Measurements from ENCODE around the gene TRIP12. TPM values are rescaled to one million over a fixed set of nuclear protein-coding genes. Genes with fewer than 3 reads are reported as not detected.

TRIP12 gene
- total RNA-seq, 1 experiment from 2014 or later, result 175 TPM

GRCh38 chr2:229777716-229778115, 144.1 kb downstream of the TRIP12 start:
- Histone ChIP-seq H3K9ac (ENCODE audit: low read length) (no peak overlapping the region), H2AFZ (ENCODE audit: low read depth, low read length, poor library complexity, severe bottlenecking) (no peak overlapping the region), H3K4me3 (replicated peaks in 1 of 2; ENCODE audit: low read depth in 1 of 2, low read length in 2 of 2) (no peak overlapping the region), H3K27ac (ENCODE audit: low read depth, low read length) (no peak overlapping the region), H3K27me3 (ENCODE audit: insufficient read depth, low read length) (no peaks in the 10 kb centered on the region), H3K9me2 (ENCODE audit: insufficient read depth) (no peaks in the 10 kb centered on the region), H3K9me3 (ENCODE audit: control insufficient read depth in 1 of 2, insufficient read depth in 1 of 2, low read depth in 1 of 2, low read length in 2 of 2) (no peaks in the 10 kb centered on the region), H4K20me1 (ENCODE audit: insufficient read depth) (peaks cover 8% of the 10 kb centered on the region; the same call in 1 of the 2 replicates), H3K79me2 (ENCODE audit: insufficient read depth, low read length) (peaks cover 5% of the 10 kb centered on the region; the same call in 1 of the 2 replicates), H3K4me2 (ENCODE audit: low read length) (no peak overlapping the region), H3K36me3 (ENCODE audit: control insufficient read depth in 1 of 2, insufficient read depth in 2 of 2, low read length in 2 of 2) (peaks cover 8 to 26% of the 10 kb centered on the region in 2 experiments; a peak in 3 of 4 replicates), H3K4me1 (ENCODE audit: control insufficient read depth in 1 of 2, insufficient read depth in 2 of 2, low read length in 2 of 2) (peaks cover 2 to 8% of the 10 kb centered on the region in 2 experiments; a peak in 2 of 4 replicates)
- intact Hi-C loops (cut with micrococcal nuclease), result no loop called here
- ChIA-PET CTCF (no interaction called here), POLR2A (no interaction called here), RAD21 (ENCODE audit: low non-redundant PET in 1 of 2, low total read pairs in 2 of 2, uncharacterized antibody in 2 of 2, unreplicated experiment in 2 of 2) (no interaction called here)
- DNase-seq (ENCODE audit: low read depth, low spot score) (no peak), ATAC-seq (no peak)
- TF ChIP-seq ZFX (IDR thresholded peaks at IDR 0.05), result no peak
- TF ChIP-seq JUND (IDR thresholded peaks at IDR 0.05), result no peak
- TF ChIP-seq POLR2AphosphoS5 (IDR thresholded peaks at IDR 0.05; ENCODE audit: low read depth, low read length), result no peak
- no peak for TF ChIP-seq EGR1 (IDR thresholded peaks at IDR 0.05; ENCODE audit: low read depth)
- no peak for TF ChIP-seq YY1 (IDR thresholded peaks at IDR 0.05; ENCODE audit: extremely low read depth, insufficient replicate concordance, low read depth, low read length)
- TF ChIP-seq SP1 (IDR thresholded peaks at IDR 0.05; ENCODE audit: low read depth), result no peak
- TF ChIP-seq CTCF (IDR thresholded peaks at IDR 0.05 in 2 of 3, conservative IDR thresholded peaks at IDR 0.05 in 1 of 3; ENCODE audit: borderline replicate concordance in 1 of 3, insufficient read depth in 1 of 3, low read depth in 2 of 3, low read length in 2 of 3), result no peak
- no peak for TF ChIP-seq TCF7L2 (IDR thresholded peaks at IDR 0.05; ENCODE audit: borderline replicate concordance, extremely low read depth, insufficient read depth, insufficient read length)
- no peak for TF ChIP-seq ATF3 (IDR thresholded peaks at IDR 0.05)
- no TSS peak for BruUV-seq (replicated peaks)
